Mammary epithelial cell (primary cell): ENCODE data around the gene TSEN34.

Experiments
- EZH2 ChIP-seq: IDR thresholded peaks from 2 replicates; pipeline ENCODE4 v1.6.1; 2012; ENCODE audit warnings: low read length, inconsistent platforms, borderline replicate concordance
- TF ChIP-seq, protein P1 (sequence below), 2 donors: IDR thresholded peaks in 1 of 2; conservative IDR thresholded peaks in 1 of 2; 2 replicates each; pipeline ENCODE4 v1.5.1; 2011 to 2012; ENCODE audit warnings: inconsistent platforms in 2 of 2, low read length in 2 of 2, mild to moderate bottlenecking in 2 of 2, control low read depth in 1 of 2, low read depth in 1 of 2; ENCODE audit not compliant: insufficient read depth in 1 of 2; ENCODE audit errors: extremely low read depth in 1 of 2

DNA sequence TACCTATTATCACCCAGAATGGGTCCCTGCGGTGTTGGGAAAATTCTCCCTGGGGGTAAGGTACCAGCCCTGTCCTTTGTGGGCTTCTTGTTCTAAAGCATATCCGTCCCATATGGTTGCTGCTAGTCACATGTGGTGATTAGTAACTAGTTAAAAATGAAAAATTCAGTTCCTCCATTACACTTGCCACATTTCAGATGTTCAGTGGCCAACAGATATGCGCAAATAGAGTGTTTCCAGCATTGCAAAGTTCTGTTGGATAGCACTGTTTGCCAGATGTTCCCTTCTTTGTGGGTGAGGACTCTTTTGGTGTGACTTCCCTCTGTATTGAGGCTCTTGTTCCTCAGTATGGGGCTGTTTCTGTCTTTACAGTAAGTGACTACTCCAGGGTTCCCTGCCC lies 49.8 kb upstream of the TSEN34 start:
- no peak for TF ChIP-seq EZH2
- TF ChIP-seq, protein P1, sequence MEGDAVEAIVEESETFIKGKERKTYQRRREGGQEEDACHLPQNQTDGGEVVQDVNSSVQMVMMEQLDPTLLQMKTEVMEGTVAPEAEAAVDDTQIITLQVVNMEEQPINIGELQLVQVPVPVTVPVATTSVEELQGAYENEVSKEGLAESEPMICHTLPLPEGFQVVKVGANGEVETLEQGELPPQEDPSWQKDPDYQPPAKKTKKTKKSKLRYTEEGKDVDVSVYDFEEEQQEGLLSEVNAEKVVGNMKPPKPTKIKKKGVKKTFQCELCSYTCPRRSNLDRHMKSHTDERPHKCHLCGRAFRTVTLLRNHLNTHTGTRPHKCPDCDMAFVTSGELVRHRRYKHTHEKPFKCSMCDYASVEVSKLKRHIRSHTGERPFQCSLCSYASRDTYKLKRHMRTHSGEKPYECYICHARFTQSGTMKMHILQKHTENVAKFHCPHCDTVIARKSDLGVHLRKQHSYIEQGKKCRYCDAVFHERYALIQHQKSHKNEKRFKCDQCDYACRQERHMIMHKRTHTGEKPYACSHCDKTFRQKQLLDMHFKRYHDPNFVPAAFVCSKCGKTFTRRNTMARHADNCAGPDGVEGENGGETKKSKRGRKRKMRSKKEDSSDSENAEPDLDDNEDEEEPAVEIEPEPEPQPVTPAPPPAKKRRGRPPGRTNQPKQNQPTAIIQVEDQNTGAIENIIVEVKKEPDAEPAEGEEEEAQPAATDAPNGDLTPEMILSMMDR (conservative IDR thresholded peaks at IDR 0.05 in 1 of 2, IDR thresholded peaks at IDR 0.05 in 1 of 2; ENCODE audit: extremely low read depth in 1 of 2, insufficient read depth in 1 of 2, low read depth in 1 of 2, low read length in 2 of 2), result no peak
